Activated naive CD4-positive, alpha-beta T cell treated with Interleukin-2 at 50 U/mL for 16 hours (primary cell): Measurements from ENCODE around the gene TCEAL4.
A peak's percentile ranks its signal among the peaks of the same experiment; 100 is the strongest.
"Not testable (repeated sequence)": the region's sequence is repeated elsewhere in the genome, so short reads cannot be mapped to it uniquely, and the experiment has no call there.

Source experiments
- DNase-seq: peaks from one replicate; pipeline ENCODE4 v3.0.0-alpha.2; 2020

The TCEAL4 gene

GRCh38 chrX:103595202-103595601 lies 9.9 kb downstream of the TCEAL4 start:
- not testable (repeated sequence) for DNase-seq

- peak; percentile 35 for DNase-seq
These were observed 22.3 kb downstream of the TCEAL4 start, which contains the start of gene TCEAL3 for GRCh38 chrX:103607364-103608305. Gene TCEAL3 (plus strand): TSS chrX:103607963. CDS start chrX:103609065, 1,102 bp downstream.

DNA sequence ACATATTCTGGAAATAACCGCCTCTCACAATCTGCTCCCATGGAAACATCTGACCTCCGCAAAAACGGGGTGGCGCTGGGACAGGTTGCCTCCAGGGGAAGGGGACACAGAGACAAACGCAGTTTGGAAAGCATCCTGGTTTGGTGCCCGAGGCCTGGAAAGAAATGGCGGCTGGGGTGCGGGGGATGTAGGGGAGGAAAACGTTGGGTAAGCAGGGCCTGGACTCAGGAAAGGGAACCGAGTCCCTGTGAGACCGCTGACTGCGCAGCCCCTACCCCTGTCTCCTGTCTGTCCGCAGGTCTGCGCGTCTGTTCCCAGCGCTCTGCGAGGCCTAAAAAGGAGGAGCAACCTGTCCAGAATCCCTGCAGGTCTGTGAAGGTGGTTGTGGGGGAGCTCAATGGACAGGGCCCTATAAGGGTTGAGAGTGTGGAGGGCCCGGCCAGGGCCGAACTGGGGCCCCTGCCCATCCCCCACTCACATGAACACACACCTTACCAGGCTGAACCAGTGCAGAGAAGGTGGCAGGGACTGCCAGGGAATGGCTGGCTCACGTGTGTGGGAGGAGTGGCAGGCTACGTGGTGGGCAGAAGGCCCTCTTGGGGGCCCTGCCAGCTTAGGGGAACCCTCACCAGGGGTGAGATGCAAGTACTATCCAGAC lies 23.1 kb downstream of the TCEAL4 start:
- no peak for DNase-seq

DNA sequence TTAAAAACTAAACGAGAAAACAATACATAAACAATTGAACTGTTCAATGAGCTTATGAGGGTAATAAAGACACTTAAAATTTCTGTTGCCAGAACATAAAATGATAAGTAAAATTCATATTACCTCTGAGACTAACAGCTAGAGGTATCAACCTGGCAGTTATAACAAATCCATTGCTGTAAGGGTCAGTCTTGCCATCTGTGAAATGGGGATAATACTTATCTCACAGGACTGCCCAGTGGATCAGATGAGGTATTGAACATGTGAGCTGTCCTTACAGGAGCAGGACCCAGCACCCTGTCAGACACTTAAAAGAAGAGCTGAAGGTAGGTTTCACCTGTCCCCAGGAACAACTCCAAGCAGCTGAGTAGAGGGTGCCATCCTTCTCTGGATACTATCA lies 25.0 kb downstream of the TCEAL4 start:
- no peak for DNase-seq

DNA sequence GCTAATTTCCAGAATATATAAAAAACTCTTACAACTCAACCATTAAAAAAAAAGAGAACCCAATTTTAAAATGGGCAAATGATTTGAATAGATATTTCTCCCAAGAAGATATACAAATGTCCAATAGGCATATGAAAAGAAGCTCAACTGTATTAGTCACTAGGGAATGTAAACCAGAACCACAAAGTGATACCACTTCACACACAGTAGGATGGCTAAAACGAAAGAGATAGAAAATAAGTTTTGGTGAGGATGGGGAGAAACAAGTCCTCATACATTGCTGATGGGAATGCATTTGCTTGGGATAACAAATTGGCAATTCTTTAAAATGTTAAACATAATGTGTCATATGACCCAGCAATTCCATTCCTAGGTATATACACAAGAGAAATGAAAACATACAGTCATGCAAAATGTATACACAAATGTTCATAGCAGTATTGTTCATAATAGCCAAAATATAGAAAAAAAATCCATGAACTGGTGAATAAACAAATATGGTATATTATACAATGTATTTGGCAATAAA lies 28.1 kb downstream of the TCEAL4 start:
- DNase-seq = no peak

DNA sequence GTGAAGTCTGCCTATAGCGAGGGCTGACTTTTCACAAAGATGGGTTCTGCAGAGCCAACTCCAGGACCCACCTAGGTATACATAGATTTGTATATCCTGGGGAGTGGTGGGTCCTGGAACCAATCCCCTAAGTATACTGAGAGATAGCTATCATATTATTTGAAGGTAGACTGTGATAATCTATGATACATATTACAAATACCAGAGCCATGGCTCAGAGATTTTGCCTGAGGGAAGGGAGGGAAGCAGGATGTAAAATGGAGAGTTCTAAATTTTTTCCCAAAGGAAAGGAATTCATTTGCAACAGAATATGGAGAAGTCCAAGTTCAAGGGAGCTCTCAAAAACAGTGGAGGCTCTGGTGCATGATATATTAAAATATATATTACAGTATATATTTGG lies 29.7 kb downstream of the TCEAL4 start:
- no peak for DNase-seq

- DNase-seq = no peak
These were observed 30.6 kb downstream of the TCEAL4 start for GRCh38 chrX:103615781-103616371.

- DNase-seq = no peak
These were observed 31.4 kb downstream of the TCEAL4 start for GRCh38 chrX:103616676-103617186.

GRCh38 chrX:103624111-103624510 lies 38.8 kb downstream of the TCEAL4 start:
- DNase-seq = no peak

DNA sequence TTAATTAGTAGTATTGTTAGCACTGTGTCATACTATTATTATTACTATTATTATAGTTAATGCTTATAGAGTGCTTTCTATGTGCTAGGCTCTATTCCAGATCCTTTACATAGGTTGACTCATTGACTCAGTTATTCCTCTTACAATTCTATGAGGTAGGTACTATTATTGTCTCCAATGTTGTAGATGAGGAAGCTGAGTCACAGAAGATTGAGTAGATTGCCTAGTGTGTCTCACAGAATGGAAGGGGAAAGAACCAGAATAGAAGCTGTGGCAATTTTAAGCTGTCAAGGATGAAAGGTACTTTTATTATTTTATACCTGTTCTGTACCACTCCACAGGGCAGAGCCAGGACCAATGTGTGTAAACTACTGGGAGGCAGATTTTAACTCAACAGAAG lies 41.5 kb downstream of the TCEAL4 start:
- no peak for DNase-seq

DNA sequence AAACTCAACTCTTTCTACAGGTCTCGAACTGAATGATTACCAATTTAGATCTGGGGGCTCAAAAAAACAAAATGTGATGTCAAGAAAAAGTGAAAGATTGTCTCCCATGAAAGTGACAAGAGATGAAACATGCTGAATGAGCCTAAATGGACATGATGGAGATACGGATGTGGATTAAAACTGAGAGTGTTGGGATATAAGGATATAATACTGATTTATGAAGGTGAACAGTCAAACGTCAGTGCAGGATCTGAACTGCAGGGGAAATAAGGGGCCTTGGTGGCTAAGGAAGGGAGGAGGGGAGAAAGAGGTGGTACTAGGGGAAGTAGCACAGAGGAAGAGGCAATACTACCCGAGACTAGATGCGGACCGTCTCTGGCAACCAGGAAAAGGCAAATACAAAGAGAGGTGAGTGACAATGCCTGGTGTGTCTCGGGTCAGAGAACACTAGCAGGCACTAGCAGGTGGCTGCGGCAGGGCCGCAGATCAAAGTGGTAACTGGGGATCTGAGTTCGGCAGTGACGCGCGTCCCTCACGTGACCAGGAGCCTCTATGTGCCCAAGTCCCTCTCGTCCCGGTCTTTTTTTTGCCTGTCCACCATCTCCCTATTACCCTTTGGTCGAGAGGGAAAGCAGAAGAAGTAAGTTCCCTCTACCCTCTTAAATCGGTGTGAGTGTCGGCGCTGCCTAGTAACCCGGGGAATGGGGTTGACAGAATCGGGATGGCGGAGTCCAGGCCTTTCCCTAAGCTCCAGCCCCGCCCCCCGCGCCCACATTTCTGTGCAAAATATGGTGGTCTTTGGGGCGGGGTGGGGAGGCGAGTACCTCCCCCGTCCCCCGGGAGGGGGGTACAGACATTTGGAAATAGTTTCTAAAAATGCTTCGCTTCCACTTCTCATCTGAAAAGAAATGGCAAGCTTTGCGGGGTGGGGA lies 43.3 kb downstream of the TCEAL4 start, which contains the start of gene TCEAL1:
Gene TCEAL1, plus strand, starts transcription at position 590 of the 932 bp plus-strand sequence. CDS start 942 bp downstream, outside the sequence.
- DNase-seq = peak; percentile 35

- DNase-seq = peak; percentile 19
These were observed 44.2 kb downstream of the TCEAL4 start for GRCh38 chrX:103629318-103630170.

GRCh38 chrX:103630171-103630511 lies 44.8 kb downstream of the TCEAL4 start:
- no peak for DNase-seq

DNA sequence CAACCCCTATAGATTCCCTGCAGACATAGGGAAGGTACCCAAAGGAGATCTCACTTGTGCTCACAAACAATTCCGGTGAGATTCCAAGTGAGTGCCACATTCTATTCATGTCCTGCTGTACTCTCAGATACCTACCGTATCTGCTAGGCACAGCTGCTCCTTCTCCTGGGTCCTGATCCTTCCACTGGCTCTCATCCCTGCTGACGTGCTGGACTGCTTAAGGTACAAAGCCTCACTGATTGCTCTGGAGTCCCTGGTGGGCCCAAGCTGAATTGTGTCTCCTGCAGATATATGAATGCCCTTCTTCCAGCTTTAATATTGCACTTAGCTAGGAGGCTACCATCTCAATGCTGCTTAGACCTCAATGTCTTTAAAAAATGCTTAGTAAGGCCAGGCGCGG lies 45.8 kb downstream of the TCEAL4 start:
- DNase-seq = no peak

DNA sequence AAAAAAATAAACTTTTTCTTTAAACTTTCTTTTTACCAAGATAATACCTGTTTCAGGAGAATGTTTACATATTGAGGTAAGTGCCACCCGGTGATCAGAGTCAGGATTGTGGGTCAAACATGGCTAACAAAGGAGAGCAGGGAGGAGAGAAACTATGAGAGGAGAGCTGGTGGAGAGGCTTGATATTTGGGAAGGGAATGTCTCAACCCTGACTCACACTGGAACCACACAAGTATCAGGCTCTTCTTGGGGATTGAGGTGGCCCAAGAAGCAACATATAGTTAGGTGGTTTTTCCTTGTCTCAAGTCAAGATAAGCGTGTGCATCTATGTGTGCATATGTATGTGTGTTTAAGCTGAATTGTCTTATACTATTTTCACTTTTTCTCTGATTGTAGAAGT lies 50.1 kb downstream of the TCEAL4 start:
- DNase-seq = no peak
